ENCODE data around the gene C2orf72.
"Not testable (repeated sequence)": the region's sequence is repeated elsewhere in the genome, so short reads cannot be mapped to it uniquely, and the experiment has no call there.

The C2orf72 gene

GRCh38 chr2:231037202-231037730 lies at the start of gene C2orf72:
C2orf72 (plus strand) TSS chr2:231037523; CDS start chr2:231037566, 43 bp downstream.
- DNase-seq: peak in 9 of 51 donors; percentile 20 to 54 (median 31)

GRCh38 chr2:230989731-230990130 lies 47.6 kb upstream of the C2orf72 start:
- DNase-seq: no peak

GRCh38 chr2:230990131-230990898 lies 47.0 kb upstream of the C2orf72 start:
- DNase-seq: no peak

- DNase-seq: no peak
Observed at GRCh38 chr2:230990899-230991150, 46.5 kb upstream of the C2orf72 start.

- DNase-seq: no peak
Observed at GRCh38 chr2:230991598-230991997, 45.7 kb upstream of the C2orf72 start.

GRCh38 chr2:230995821-230996220 lies 41.5 kb upstream of the C2orf72 start, which contains the start of gene SPATA3:
SPATA3 (plus strand) TSS chr2:230996121; CDS start chr2:230996234, 113 bp downstream.
- DNase-seq: no peak

GRCh38 chr2:230996661-230997060 lies 40.7 kb upstream of the C2orf72 start:
- DNase-seq: no peak

GRCh38 chr2:230998882-230999281 lies 38.4 kb upstream of the C2orf72 start:
- DNase-seq: no peak

GRCh38 chr2:230999477-230999876 lies 37.8 kb upstream of the C2orf72 start:
- DNase-seq: no peak

GRCh38 chr2:231000211-231000904 lies 37.0 kb upstream of the C2orf72 start:
- DNase-seq: no peak

- no peak for DNase-seq
Observed at GRCh38 chr2:231001036-231001435, 36.3 kb upstream of the C2orf72 start.

GRCh38 chr2:231001921-231002320 lies 35.4 kb upstream of the C2orf72 start:
- no peak for DNase-seq

GRCh38 chr2:231002641-231003040 lies 34.7 kb upstream of the C2orf72 start:
- no peak for DNase-seq

- DNase-seq: no peak
Observed at GRCh38 chr2:231003186-231003585, 34.1 kb upstream of the C2orf72 start.

GRCh38 chr2:231004930-231005329 lies 32.4 kb upstream of the C2orf72 start:
- DNase-seq: not testable (repeated sequence)

GRCh38 chr2:231007286-231008098 lies 29.8 kb upstream of the C2orf72 start:
- DNase-seq: no peak

GRCh38 chr2:231008131-231008530 lies 29.2 kb upstream of the C2orf72 start:
- no peak for DNase-seq

- peak in 3 of 51 donors; percentile 4 to 16 (median 5) for DNase-seq
Observed at GRCh38 chr2:231009236-231009919, 27.9 kb upstream of the C2orf72 start.

- DNase-seq: no peak
Observed at GRCh38 chr2:231010201-231010730, 27.1 kb upstream of the C2orf72 start.

- DNase-seq: no peak
Observed at GRCh38 chr2:231011526-231011925, 25.8 kb upstream of the C2orf72 start.

- DNase-seq: no peak
Observed at GRCh38 chr2:231012463-231012862, 24.9 kb upstream of the C2orf72 start.
